Measurements from ENCODE around the gene RTL10. TPM values are rescaled to one million over a fixed set of nuclear protein-coding genes. Genes with fewer than 3 reads are reported as not detected.

Gene RTL10
- total and polyA plus RNA-seq, 2 of the 13 experiments (the other 11 are each of a cell fraction or from before 2014, with no cell fraction given): 14.1 to 15.8 TPM

DNA sequence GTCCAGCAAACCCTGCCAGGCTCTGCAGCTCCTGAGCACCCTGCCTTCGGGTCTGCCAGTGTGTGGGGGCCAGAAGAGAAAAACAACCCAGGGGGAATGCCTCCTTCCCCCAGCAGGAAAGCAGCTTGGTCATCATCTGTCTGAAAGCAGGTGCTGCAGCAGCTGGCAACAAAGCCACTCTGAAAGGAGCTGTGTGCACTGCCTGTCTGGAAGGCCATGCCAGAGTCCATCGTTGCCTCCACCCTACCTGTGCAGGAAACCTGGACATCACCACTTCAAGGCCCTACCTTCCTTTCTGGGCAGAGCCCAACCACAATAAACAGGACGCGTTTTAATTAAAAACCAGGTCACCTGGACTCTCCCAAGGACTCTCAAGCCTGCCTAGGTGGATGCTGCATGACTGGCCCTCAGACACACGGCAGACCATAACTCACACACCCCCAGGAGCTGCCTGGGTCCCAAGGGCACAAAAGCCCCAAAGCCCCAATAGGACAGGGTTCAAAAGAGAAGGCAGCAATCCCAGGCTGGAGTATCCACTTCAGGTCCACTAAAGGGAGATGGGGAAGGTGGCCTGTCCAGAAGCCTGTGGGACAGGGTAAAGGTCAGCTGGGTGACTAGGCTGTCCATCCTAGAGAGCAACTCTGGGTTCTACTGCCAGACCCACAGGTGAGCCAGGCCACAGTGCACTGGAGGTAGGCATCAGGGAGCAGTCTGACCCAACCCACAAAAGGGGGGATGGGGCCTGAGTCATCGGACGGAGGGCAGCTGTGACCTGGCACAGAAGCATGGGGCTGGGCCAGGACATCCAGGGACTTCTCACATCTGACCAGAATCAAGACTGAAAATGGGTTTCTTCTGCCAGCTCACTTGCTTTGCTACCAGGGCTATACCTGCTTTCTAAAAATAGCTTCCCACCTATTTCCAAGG is 6.1 kb downstream of the RTL10 start (continued):
- TF ChIP-seq POLR2G (IDR thresholded peaks at IDR 0.05; ENCODE audit: low read depth, low read length): peak; percentile 51; the same call in 1 of the 2 replicates
- TF ChIP-seq RXRA (CRISPR knock-in tag; IDR thresholded peaks at IDR 0.05): 0 out of 2 replicates have a peak, but pooled peaks have one; percentile 33
- peak; percentile 52 for TF ChIP-seq AGO2 (optimal IDR thresholded peaks at IDR 0.05; ENCODE audit: low read depth, low read length)
- TF ChIP-seq ADNP (CRISPR knock-in tag; IDR thresholded peaks at IDR 0.05): no peak
- TF ChIP-seq ZNF841 (CRISPR knock-in tag; IDR thresholded peaks at IDR 0.05; ENCODE audit: borderline replicate concordance): no peak
- 0 out of 4 replicates have a peak, but pooled peaks of 1 of the 2 experiments have one; percentile 17 for TF ChIP-seq POLR2A (IDR thresholded peaks at IDR 0.05; ENCODE audit: insufficient read depth in 1 of 2, low read depth in 2 of 2, low read length in 2 of 2)
- TF ChIP-seq ZNF530 (CRISPR knock-in tag; IDR thresholded peaks at IDR 0.05; ENCODE audit: low read depth): no peak
- 0 out of 2 replicates have a peak, but pooled peaks have one; percentile 36 for TF ChIP-seq KDM2A (CRISPR knock-in tag; IDR thresholded peaks at IDR 0.05; ENCODE audit: borderline replicate concordance, low read depth)
- TF ChIP-seq, protein P1, sequence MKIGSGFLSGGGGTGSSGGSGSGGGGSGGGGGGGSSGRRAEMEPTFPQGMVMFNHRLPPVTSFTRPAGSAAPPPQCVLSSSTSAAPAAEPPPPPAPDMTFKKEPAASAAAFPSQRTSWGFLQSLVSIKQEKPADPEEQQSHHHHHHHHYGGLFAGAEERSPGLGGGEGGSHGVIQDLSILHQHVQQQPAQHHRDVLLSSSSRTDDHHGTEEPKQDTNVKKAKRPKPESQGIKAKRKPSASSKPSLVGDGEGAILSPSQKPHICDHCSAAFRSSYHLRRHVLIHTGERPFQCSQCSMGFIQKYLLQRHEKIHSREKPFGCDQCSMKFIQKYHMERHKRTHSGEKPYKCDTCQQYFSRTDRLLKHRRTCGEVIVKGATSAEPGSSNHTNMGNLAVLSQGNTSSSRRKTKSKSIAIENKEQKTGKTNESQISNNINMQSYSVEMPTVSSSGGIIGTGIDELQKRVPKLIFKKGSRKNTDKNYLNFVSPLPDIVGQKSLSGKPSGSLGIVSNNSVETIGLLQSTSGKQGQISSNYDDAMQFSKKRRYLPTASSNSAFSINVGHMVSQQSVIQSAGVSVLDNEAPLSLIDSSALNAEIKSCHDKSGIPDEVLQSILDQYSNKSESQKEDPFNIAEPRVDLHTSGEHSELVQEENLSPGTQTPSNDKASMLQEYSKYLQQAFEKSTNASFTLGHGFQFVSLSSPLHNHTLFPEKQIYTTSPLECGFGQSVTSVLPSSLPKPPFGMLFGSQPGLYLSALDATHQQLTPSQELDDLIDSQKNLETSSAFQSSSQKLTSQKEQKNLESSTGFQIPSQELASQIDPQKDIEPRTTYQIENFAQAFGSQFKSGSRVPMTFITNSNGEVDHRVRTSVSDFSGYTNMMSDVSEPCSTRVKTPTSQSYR (CRISPR knock-in tag; IDR thresholded peaks at IDR 0.05; ENCODE audit: borderline replicate concordance): peak; percentile 64; the same call in 1 of the 2 replicates
- TF ChIP-seq, protein P2, sequence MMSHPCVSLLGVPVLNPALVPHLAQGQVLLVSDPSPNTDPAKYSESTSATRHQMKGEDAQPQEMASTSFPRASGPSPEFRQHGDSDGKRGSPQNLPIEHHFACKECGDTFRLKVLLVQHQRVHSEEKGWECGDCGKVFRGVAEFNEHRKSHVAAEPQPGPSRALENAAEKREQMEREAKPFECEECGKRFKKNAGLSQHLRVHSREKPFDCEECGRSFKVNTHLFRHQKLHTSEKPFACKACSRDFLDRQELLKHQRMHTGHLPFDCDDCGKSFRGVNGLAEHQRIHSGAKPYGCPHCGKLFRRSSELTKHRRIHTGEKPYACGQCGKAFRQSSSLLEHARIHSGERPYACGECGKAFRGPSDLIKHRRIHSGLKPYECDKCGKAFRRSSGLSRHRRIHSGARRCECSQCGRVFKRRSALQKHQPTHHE (CRISPR knock-in tag; IDR thresholded peaks at IDR 0.05; ENCODE audit: borderline replicate concordance): no peak
- TF ChIP-seq TCF12 (IDR thresholded peaks at IDR 0.05): no peak
- TF ChIP-seq TCF12 (CRISPR knock-in tag; IDR thresholded peaks at IDR 0.05): no peak
- TF ChIP-seq KLF16 (CRISPR knock-in tag; IDR thresholded peaks at IDR 0.05): no peak
- TF ChIP-seq, protein P3, sequence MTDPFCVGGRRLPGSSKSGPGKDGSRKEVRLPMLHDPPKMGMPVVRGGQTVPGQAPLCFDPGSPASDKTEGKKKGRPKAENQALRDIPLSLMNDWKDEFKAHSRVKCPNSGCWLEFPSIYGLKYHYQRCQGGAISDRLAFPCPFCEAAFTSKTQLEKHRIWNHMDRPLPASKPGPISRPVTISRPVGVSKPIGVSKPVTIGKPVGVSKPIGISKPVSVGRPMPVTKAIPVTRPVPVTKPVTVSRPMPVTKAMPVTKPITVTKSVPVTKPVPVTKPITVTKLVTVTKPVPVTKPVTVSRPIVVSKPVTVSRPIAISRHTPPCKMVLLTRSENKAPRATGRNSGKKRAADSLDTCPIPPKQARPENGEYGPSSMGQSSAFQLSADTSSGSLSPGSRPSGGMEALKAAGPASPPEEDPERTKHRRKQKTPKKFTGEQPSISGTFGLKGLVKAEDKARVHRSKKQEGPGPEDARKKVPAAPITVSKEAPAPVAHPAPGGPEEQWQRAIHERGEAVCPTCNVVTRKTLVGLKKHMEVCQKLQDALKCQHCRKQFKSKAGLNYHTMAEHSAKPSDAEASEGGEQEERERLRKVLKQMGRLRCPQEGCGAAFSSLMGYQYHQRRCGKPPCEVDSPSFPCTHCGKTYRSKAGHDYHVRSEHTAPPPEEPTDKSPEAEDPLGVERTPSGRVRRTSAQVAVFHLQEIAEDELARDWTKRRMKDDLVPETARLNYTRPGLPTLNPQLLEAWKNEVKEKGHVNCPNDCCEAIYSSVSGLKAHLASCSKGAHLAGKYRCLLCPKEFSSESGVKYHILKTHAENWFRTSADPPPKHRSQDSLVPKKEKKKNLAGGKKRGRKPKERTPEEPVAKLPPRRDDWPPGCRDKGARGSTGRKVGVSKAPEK (CRISPR knock-in tag; IDR thresholded peaks at IDR 0.05; ENCODE audit: borderline replicate concordance): no peak
- no peak for TF ChIP-seq SOX13 (IDR thresholded peaks at IDR 0.05)
- TF ChIP-seq SOX13 (CRISPR knock-in tag; conservative IDR thresholded peaks at IDR 0.05 in 1 of 2, IDR thresholded peaks at IDR 0.05 in 1 of 2): no peak
- TF ChIP-seq, protein P4, sequence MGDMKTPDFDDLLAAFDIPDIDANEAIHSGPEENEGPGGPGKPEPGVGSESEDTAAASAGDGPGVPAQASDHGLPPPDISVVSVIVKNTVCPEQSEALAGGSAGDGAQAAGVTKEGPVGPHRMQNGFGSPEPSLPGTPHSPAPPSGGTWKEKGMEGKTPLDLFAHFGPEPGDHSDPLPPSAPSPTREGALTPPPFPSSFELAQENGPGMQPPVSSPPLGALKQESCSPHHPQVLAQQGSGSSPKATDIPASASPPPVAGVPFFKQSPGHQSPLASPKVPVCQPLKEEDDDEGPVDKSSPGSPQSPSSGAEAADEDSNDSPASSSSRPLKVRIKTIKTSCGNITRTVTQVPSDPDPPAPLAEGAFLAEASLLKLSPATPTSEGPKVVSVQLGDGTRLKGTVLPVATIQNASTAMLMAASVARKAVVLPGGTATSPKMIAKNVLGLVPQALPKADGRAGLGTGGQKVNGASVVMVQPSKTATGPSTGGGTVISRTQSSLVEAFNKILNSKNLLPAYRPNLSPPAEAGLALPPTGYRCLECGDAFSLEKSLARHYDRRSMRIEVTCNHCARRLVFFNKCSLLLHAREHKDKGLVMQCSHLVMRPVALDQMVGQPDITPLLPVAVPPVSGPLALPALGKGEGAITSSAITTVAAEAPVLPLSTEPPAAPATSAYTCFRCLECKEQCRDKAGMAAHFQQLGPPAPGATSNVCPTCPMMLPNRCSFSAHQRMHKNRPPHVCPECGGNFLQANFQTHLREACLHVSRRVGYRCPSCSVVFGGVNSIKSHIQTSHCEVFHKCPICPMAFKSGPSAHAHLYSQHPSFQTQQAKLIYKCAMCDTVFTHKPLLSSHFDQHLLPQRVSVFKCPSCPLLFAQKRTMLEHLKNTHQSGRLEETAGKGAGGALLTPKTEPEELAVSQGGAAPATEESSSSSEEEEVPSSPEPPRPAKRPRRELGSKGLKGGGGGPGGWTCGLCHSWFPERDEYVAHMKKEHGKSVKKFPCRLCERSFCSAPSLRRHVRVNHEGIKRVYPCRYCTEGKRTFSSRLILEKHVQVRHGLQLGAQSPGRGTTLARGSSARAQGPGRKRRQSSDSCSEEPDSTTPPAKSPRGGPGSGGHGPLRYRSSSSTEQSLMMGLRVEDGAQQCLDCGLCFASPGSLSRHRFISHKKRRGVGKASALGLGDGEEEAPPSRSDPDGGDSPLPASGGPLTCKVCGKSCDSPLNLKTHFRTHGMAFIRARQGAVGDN (CRISPR knock-in tag; IDR thresholded peaks at IDR 0.05): peak; percentile 48

Measured in HepG2 (cell line).